Islet precursor cell (in vitro differentiated cells): Measurements from ENCODE around the gene EFCAB7.

Source experiments
- DNase-seq: peaks from one replicate; pipeline ENCODE4 v3.0.0-alpha.2; 2018

The EFCAB7 gene

DNA sequence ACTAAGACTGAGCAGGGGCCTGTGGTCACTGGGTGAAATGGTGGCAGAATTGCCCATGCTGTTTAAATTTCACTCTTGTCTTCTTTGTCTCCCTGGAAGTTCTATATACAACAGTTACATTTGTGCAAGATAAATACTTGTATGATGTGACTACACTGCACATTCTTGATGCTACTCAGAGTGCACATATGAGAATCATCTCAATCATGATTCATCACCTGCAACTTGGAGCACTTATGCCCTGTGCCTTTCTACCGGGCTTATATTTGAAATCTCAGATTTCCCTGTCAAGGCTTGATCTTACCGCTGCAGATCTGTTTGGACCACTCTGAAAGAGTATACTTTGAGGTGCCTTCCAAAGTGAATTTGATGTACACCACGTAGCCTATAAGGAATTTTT is 80.5 kb downstream of the EFCAB7 start:
- DNase-seq = no peak

DNA sequence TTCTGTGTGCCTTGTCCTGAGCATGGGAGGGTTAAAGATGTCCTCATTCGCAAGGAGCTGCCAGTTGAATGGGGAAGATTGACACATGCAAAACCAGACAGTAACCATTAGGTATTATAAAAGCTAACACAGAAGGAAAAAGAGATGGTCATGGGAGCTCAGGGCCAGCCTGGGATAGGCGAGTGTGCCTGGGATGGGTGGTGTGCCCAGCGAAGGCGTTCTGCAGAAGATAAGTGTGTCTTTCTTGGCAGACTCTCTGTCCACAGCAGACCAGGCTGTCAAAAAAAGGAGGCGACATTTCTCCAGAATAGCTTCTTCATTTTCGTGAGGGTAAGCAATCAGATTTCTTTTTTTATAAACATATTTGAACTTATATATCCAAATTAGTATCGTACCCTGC is 84.0 kb downstream of the EFCAB7 start:
- DNase-seq = no peak

DNA sequence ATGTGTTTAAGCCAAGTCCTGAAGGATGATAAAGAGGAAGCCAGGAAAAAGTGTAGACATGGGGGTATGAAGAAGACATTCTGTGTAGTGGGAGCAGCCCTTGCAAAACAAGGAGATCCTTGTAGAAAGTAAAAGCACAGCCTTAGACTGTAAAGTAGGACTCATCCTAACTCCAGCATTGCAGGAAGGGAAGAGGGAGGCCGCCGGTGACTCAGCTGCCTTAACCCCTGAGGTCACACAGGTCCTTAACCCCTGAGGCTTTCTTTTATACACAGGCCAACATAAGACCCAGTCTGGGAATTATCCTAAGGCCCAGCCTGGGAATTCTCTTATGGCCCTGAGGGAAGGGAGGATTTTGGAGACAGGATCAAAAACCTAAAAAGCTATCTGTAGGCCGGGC is 87.9 kb downstream of the EFCAB7 start:
- DNase-seq = peak; percentile 93

DNA sequence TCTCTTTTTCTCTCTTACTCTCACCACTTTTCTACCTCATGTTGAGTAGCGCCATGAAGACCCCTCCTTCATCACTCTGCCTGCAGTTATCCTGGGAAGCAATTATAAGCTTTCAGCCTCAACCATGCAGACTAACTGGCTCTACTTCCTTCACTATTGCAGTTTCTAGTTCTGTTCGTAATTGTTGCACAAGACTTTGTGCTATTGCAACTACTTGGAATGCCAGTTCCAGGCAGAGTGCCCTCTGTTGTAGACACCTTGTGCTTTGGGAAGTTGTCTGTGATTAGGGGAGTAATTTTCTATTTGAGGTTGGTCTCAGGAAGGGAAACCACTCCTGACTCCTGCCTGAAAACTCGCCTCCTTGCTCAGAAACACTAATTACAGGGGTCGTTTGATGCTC is 89.2 kb downstream of the EFCAB7 start:
- peak; percentile 73 for DNase-seq

DNA sequence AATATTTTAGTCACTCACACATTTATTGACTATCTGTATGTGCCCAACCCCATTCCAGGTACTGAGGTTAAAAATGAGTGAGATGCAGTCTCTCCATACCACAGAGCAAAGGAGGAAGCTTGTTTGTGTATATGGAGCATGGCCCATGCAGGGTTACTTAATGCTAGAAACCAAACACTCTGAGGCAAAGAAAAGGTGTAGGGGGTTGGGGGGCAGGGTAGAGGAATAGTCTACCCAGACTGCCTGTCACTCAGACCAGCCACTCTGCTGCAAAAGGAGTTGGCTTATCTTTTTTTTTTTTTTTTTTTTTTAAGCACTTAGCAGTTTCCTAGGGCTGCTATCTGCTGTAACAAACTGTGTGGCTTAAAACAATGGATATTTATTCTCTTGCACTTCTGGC is 89.6 kb downstream of the EFCAB7 start:
- DNase-seq = no peak

DNA sequence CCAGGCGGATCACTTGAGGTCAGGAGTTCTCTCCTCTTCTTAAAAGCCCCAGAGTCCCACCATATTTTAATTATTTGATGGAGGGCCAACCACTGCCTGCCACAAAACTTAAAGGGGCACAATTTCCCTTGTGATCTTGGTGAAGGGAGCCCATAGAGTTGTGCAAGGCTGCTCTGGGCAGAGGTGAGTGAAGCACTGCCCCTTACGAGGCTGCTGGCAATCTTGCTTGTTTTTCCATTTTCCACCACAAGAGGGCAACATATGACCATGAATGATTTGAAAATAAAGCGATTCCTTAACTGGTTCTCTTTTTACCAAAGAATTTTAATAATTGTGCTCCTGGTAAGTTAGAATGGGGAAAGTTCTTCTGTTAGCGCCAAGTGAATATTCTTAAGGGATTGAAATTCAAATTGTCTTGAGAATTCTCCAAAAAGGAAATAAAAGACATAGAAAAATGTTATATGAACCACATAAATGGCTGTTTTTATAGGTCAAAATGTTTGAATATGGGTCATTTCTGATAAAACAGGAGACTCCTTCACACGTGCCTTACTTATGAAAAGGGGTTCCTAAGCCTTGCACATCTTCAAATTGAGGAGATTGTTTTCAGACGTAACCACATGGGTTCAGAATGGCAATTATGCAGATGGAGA is 92.6 kb downstream of the EFCAB7 start:
- DNase-seq = peak; percentile 74

DNA sequence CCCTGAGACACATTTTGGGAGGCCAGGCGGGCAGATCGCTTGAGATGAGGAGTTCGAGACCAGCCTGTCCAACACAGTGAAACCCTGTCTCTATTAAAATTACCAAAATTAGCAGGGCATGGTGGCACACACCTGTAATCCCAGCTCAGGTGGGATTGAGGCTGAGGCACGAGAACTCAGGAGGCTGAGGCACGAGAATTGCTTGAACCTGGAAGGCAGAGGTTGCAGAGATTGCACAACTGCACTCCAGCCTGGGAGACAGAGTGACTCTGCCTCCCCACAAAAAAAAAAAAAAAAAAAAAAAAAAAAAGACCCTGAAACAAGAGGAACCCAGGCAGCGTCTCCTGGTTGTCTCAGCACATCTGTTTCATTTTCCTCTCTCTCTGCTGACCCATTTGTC is 94.1 kb downstream of the EFCAB7 start:
- peak; percentile 33 for DNase-seq

DNA sequence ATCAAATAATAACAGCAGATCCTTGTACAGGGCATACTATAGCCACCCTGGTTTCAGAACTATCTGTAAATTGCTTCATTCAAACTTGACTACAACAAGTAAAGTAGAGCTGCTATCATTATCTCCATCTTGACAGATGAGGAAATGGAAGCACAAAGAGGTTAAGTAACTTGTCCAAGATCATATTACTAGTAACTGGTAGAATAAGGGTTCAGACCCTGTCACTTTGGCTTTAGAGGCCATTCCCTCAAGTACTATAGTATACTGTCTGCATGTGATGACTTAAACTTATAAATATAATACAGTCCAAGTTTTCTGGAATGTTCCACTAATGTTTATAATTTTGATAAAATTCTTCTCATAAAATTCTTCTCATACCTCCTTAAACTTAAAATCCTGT is 94.7 kb downstream of the EFCAB7 start:
- DNase-seq = no peak

DNA sequence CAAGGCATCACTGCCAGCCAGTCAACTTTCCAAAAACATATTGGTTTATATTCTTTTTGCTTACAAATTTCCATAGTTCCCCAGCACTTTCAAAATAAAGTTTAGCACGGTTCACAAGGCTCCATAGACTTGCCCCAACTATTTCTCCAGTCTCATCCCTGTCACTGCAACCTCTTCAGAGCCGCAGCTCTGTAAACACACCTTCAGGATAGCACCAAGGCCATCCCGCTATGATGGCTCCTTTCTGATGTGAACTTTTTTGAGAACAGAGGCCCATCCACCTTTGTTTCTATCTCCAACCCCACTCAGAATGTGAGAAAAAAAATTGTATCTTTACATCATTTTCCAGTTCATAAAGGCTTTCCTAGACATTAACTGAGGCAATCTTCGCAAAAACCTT is 96.2 kb downstream of the EFCAB7 start:
- no peak for DNase-seq

DNA sequence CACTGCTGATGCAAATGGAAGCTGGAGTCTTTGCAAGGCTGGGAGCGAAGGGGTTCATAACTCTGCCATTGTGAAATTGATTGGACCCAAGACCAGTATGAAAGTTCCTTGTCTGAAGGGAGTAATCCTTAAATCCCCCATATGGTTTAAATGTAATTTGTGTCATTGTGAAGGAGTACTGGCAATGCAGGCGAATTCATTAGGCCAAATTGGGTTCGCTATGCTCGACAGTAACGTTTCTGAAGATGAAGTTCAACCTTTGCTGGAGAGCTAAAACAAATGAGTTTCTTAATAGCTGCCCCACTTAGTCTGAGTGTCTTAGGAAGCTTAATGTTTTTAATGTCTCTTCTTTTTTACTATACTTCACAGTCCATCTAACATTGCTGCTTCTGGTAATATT is 97.3 kb downstream of the EFCAB7 start:
- DNase-seq = peak; percentile 19

DNA sequence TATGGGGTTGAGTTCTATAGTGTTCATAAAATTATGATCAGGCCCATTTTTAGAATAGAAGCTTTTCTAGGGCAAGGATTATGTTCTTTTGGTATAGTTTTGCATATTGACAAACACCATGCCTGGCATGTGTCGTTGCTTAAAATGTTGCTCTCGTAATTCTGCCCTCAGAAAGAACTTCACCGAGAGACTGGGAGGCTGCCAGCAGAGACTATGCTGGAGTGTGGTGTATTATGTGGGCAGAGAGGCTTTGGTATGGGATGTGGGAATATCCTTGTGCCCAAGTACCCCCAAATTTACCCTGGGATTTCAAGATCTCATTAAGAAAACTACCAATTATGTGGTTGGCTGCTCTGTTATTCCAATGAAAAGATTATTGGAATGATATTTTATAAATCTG is 97.8 kb downstream of the EFCAB7 start:
- DNase-seq = no peak

DNA sequence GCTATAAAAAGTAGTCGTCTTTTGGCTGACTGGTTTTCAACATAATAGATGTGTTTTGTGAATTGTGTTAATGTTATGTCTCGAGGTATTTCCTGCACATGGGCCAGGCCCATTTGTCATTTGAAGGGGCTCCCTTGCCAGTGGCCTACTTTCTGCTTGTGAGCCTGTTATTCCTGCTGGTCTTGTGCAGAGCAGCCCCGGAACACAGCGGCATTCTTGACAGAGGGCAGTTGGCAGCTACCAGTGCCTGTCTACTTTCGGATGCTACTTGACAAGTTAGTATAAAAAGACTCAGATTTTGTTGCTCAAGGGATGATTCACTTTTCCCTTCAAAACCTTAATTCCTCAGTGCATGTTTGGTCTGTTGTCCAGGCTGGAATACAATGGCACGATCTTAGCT is 98.4 kb downstream of the EFCAB7 start:
- DNase-seq = peak; percentile 35
